Activated B cell treated with CpG ODN at 0.5 μM for 24 hours (primary cell): Measurements from ENCODE around the gene CTRL. TPM values are rescaled to one million over a fixed set of nuclear protein-coding genes. Genes with fewer than 3 reads are reported as not detected.

Experiments
- ATAC-seq: fragments of 200-7000 bp; cut with Tn5 transposase; one replicate; pipeline ENCODE4 v1.10.0; 2021; ENCODE audit warnings: low read depth, mild to moderate bottlenecking, moderate library complexity
- CTCF ChIA-PET: fragments of 350-600 bp; sonication (Branson Sonifier 250); formaldehyde crosslinking; loops from one replicate; lab custom pipeline; 2021; ENCODE audit warnings: antibody characterized with exemption; lab: Charles Lee
- POLR2A ChIA-PET: fragments of 350-600 bp; sonication (Branson Sonifier 250); formaldehyde crosslinking; loops from one replicate; lab custom pipeline; 2021; ENCODE audit warnings: antibody characterized with exemption; lab: Charles Lee
- DNase-seq: peaks from one replicate; pipeline ENCODE4 v3.0.0; 2022
- H3K27ac Mint-ChIP-seq: one replicate; pipeline ENCODE4 v1.8.0; 2020; ENCODE audit warnings: mixed read lengths
- H3K27me3 Mint-ChIP-seq: one replicate; pipeline ENCODE4 v1.8.0; 2021; ENCODE audit warnings: mixed read lengths
- H3K36me3 Mint-ChIP-seq: one replicate; pipeline ENCODE4 v1.8.0; 2021; ENCODE audit warnings: low read depth, mixed read lengths
- H3K4me1 Mint-ChIP-seq: one replicate; pipeline ENCODE4 v1.8.0; 2021; ENCODE audit warnings: mixed read lengths
- H3K4me3 Mint-ChIP-seq: one replicate; pipeline ENCODE4 v1.8.0; 2020; ENCODE audit warnings: mild to moderate bottlenecking, mixed read lengths
- H3K9me3 Mint-ChIP-seq: one replicate; pipeline ENCODE4 v1.8.0; 2020; ENCODE audit warnings: mixed read lengths
- CTCF ChIP-seq: fragments of 200-600 bp; IDR thresholded peaks from one replicate; pipeline ENCODE4 v1.8.0; 2022; ENCODE audit warnings: antibody characterized with exemption, mild to moderate bottlenecking
- intact Hi-C: fragments of 100-400 bp; cut with micrococcal nuclease; formaldehyde crosslinking; loops from one replicate; pipeline ENCODE4 v1.15.1; 2024
- total RNA-seq: library from RNA; stranded (reverse); gene quantifications from 2 replicates; pipeline ENCODE4 v1.2.3, GENCODE V29; 2022

The CTRL gene
- total RNA-seq, 1 donor from 2014 or later, result 6.2 TPM

GRCh38 chr16:67883146-67883871 lies 48.4 kb downstream of the CTRL start:
- no peak overlapping the region for H3K4me3 Mint-ChIP-seq
- DNase-seq (no peak), ATAC-seq (no peak)
- intact Hi-C loops, result loop anchor here (1.0 kb wide), 5 partner anchors 45 to 346 kb away; no protein-coding TSS in a partner anchor
- ChIA-PET CTCF (interaction anchor here (0.6 to 5.8 kb wide), 41 partner anchors 9 to 392 kb away, joined by 3 to 79 read pairs (median 4); no protein-coding TSS in a partner anchor), POLR2A (interaction anchor here (1.0 to 1.2 kb wide), 5 partner anchors 14 to 211 kb away, joined by 3 to 14 read pairs (median 3); no protein-coding TSS in a partner anchor)
- no peaks in the 10 kb centered on the region for H3K4me1 Mint-ChIP-seq
- H3K27me3 Mint-ChIP-seq, result no peaks in the 10 kb centered on the region
- no peak for TF ChIP-seq CTCF
- no peak overlapping the region for H3K27ac Mint-ChIP-seq
- H3K9me3 Mint-ChIP-seq, result no peaks in the 10 kb centered on the region
- peaks cover 72% of the 10 kb centered on the region for H3K36me3 Mint-ChIP-seq

- no peak overlapping the region for H3K27ac Mint-ChIP-seq
- no peak for DNase-seq
- ChIA-PET POLR2A (interaction anchor here (0.6 kb wide), 1 partner anchor 44 kb away, joined by 4 read pairs; no protein-coding TSS in a partner anchor), CTCF (interaction anchor here (0.7 to 5.8 kb wide), 13 partner anchors 8 to 346 kb away, joined by 3 to 79 read pairs (median 4); no protein-coding TSS in a partner anchor)
- TF ChIP-seq CTCF, result no peak
- H3K4me1 Mint-ChIP-seq, result no peaks in the 10 kb centered on the region
- intact Hi-C loops, result loop anchor here (1.0 kb wide), 5 partner anchors 46 to 347 kb away; no protein-coding TSS in a partner anchor
- H3K36me3 Mint-ChIP-seq, result peaks cover 79% of the 10 kb centered on the region
- H3K9me3 Mint-ChIP-seq, result no peaks in the 10 kb centered on the region
- H3K4me3 Mint-ChIP-seq, result no peak overlapping the region
- no peak for ATAC-seq
- H3K27me3 Mint-ChIP-seq, result no peaks in the 10 kb centered on the region
Measured at GRCh38 chr16:67882374-67883145, 49.1 kb downstream of the CTRL start.

DNA sequence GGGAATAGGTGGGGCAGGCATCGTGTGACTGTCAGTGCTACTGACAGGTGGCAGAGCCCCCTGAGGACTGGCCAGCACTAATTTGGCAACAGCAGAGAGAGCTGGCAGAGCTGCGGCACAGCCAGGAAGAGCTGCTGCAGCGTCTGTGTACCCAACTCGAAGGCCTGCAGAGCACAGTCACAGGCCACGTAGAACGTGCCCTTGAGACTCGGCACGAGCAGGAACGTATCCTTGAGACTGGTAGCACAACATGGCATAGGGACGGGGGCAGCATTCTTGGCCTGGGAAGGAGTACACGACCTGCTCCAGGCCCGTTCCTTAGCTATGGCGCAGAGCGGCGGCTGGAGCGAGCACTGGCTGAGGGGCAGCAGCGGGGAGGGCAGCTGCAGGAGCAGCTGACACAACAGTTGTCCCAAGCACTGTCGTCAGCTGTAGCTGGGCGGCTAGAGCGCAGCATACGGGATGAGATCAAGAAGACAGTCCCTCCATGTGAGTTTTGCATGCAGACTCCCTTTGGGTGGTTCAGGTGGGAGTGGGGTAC lies 50.0 kb downstream of the CTRL start:
- no peak for DNase-seq
- Mint-ChIP-seq H3K4me3 (no peak overlapping the region), H3K27me3 (no peaks in the 10 kb centered on the region), H3K27ac (no peak overlapping the region), H3K4me1 (no peaks in the 10 kb centered on the region), H3K36me3 (peaks cover 85% of the 10 kb centered on the region), H3K9me3 (no peaks in the 10 kb centered on the region)
- intact Hi-C loops, result no loop called here
- ChIA-PET POLR2A (interaction anchor here (0.5 kb wide), 1 partner anchor 16 kb away, joined by 3 read pairs; no protein-coding TSS in a partner anchor), CTCF (interaction anchor here (1.2 to 5.8 kb wide), 2 partner anchors 16 to 159 kb away, joined by 3 to 79 read pairs; no protein-coding TSS in a partner anchor)
- ATAC-seq, result no peak
- no peak for TF ChIP-seq CTCF

DNA sequence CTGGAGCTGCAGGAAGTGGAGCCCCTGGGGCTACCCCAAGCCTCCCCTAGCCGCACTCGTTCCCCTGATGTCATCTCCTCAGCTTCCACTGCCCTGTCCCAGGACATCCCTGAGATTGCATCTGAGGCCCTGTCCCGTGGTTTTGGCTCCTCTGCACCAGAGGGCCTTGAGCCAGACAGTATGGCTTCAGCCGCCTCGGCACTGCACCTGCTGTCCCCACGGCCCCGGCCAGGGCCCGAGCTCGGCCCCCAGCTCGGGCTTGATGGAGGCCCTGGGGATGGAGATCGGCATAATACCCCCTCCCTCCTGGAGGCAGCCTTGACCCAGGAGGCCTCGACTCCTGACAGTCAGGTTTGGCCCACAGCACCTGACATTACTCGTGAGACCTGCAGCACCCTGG lies 51.1 kb downstream of the CTRL start:
- ChIA-PET POLR2A (no interaction called here), CTCF (no interaction called here)
- Mint-ChIP-seq H3K4me3 (no peak overlapping the region), H3K4me1 (peaks cover 5% of the 10 kb centered on the region), H3K36me3 (peaks cover 88% of the 10 kb centered on the region), H3K9me3 (no peaks in the 10 kb centered on the region), H3K27ac (no peak overlapping the region), H3K27me3 (no peaks in the 10 kb centered on the region)
- ATAC-seq, result no peak
- no peak for TF ChIP-seq CTCF
- no peak for DNase-seq
- intact Hi-C loops, result no loop called here
